Nephron progenitor cell (in vitro differentiated cells): ENCODE measurements around the gene PRDX1.
"Not testable (repeated sequence)": the region's sequence is repeated elsewhere in the genome, so short reads cannot be mapped to it uniquely, and the experiment has no call there.

ENCODE experiments used
- DNase-seq: peaks from one replicate; pipeline ENCODE4 v3.0.0; 2021
- H3K27ac Mint-ChIP-seq: 2 replicates; pipeline ENCODE4 v1.8.0; 2021; ENCODE audit warnings: mild to moderate bottlenecking, moderate library complexity, mixed read lengths
- H3K27me3 Mint-ChIP-seq: 2 replicates; pipeline ENCODE4 v1.8.0; 2021; ENCODE audit warnings: mild to moderate bottlenecking, low read depth, mixed read lengths; ENCODE audit not compliant: poor library complexity
- H3K36me3 Mint-ChIP-seq: 2 replicates; pipeline ENCODE4 v1.8.0; 2021; ENCODE audit warnings: low read depth, mixed read lengths
- H3K4me1 Mint-ChIP-seq: 2 replicates; pipeline ENCODE4 v1.8.0; 2021; ENCODE audit warnings: mixed read lengths
- H3K4me3 Mint-ChIP-seq: 2 replicates; pipeline ENCODE4 v1.8.0; 2021; ENCODE audit warnings: mild to moderate bottlenecking, moderate library complexity, mixed read lengths
- H3K9me3 Mint-ChIP-seq: 2 replicates; pipeline ENCODE4 v1.8.0; 2021; ENCODE audit warnings: mild to moderate bottlenecking, moderate library complexity, mixed read lengths
- CTCF ChIP-seq: fragments of 200-600 bp; sonication (generic); IDR thresholded peaks from 2 replicates; pipeline ENCODE4 v1.5.0; 2021; ENCODE audit warnings: antibody characterized with exemption

The PRDX1 gene

GRCh38 chr1:45478121-45478814 lies 43.4 kb downstream of the PRDX1 start:
- TF ChIP-seq CTCF, result no peak

GRCh38 chr1:45477646-45478045 lies 44.0 kb downstream of the PRDX1 start:
- no peaks in the 10 kb centered on the region for H3K9me3 Mint-ChIP-seq
- H3K27me3 Mint-ChIP-seq, result peaks cover 11% of the 10 kb centered on the region

More at GRCh38 chr1:45478121-45478814, 43.4 kb downstream of the PRDX1 start:
- Mint-ChIP-seq H3K9me3 (no peaks in the 10 kb centered on the region), H3K27me3 (peaks cover 11% of the 10 kb centered on the region), H3K4me3 (no peak overlapping the region), H3K36me3 (no peaks in the 10 kb centered on the region), H3K4me1 (no peaks in the 10 kb centered on the region), H3K27ac (no peak overlapping the region)
- DNase-seq, result no peak

DNA sequence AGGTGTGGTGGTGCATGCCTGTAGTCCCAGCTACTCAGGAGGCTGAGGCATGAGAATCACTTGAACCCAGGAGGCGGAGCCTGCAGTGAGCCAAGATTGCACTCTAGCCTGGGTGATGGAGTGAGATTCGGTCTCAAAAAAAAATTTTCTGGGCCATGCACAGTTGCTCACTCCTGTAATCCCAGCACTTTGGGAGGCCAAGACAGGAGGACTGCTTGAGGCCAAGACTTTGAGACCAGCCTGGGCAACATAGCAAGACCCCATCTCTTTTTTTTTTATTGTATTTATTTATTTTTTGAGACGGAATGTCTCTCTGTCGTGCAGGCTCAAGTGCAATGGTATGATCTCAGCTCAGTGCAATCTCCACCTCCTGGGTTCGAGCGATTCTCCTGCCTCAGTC lies 47.5 kb downstream of the PRDX1 start:
- not testable (repeated sequence) for H3K27me3 Mint-ChIP-seq, DNase-seq, H3K4me3 Mint-ChIP-seq, H3K27ac Mint-ChIP-seq, H3K36me3 Mint-ChIP-seq, H3K9me3 Mint-ChIP-seq, H3K4me1 Mint-ChIP-seq

More at GRCh38 chr1:45477646-45478045, 44.0 kb downstream of the PRDX1 start:
- no peaks in the 10 kb centered on the region for H3K36me3 Mint-ChIP-seq
- H3K4me3 Mint-ChIP-seq, result no peak overlapping the region
- no peak for TF ChIP-seq CTCF
- H3K4me1 Mint-ChIP-seq, result no peaks in the 10 kb centered on the region
- no peak overlapping the region for H3K27ac Mint-ChIP-seq
- no peak for DNase-seq

- no peaks in the 10 kb centered on the region for H3K9me3 Mint-ChIP-seq
- H3K27me3 Mint-ChIP-seq, result peaks cover 8% of the 10 kb centered on the region
- H3K4me3 Mint-ChIP-seq, result no peak overlapping the region
- no peak for TF ChIP-seq CTCF
- no peaks in the 10 kb centered on the region for H3K36me3 Mint-ChIP-seq
- H3K4me1 Mint-ChIP-seq, result no peaks in the 10 kb centered on the region
- no peak for DNase-seq
- no peak overlapping the region for H3K27ac Mint-ChIP-seq
Observed at GRCh38 chr1:45473302-45473701, 48.4 kb downstream of the PRDX1 start.

DNA sequence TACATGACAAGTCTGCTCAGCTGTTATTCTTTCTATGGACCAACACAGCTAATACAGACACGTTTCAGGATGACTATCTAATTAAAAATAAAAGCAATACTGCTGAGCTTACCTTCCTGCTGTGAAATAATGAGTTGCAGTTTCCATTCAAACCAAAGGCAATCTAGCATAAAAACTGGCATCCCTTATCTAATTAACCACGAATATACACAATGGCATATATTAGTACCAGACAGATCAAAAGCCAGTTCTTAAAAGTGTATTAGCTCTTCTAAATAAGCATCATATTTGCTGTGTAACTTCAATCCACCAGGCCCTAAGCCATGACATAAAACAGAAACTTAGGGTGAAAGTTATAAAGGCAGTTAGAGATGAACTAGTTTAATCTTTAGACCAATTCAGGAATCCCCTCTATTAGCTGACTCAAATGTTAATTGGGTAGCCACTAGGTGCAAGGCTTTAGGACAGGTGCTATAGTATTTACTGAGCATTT lies 51.3 kb downstream of the PRDX1 start:
- H3K9me3 Mint-ChIP-seq, result no peaks in the 10 kb centered on the region
- no peak overlapping the region for H3K27ac Mint-ChIP-seq
- no peak for DNase-seq
- peaks cover 4% of the 10 kb centered on the region for H3K27me3 Mint-ChIP-seq
- H3K36me3 Mint-ChIP-seq, result no peaks in the 10 kb centered on the region
- H3K4me1 Mint-ChIP-seq, result no peaks in the 10 kb centered on the region
- H3K4me3 Mint-ChIP-seq, result no peak overlapping the region
- TF ChIP-seq CTCF, result no peak

DNA sequence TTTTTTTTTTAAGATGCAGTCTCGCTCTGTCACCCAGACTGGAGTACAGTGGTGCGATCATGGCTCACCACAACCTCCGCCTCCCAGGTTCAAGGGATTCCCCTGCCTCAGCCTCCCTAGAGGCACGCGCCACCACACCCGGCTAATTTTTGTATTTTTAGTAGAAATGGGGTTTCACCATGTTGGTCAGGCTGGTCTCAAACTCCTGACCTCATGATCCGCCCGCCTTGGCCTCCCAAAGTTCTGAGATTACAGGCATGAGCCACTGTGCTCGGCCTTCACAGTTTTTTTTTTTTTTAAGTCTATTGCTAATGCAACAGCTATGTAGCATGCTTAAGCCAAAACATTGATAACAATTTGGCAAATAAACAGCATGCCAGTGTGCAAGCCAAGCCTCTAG lies 54.3 kb downstream of the PRDX1 start:
- not testable (repeated sequence) for H3K36me3 Mint-ChIP-seq, H3K4me1 Mint-ChIP-seq, H3K27ac Mint-ChIP-seq, DNase-seq, H3K4me3 Mint-ChIP-seq, H3K27me3 Mint-ChIP-seq, H3K9me3 Mint-ChIP-seq

DNA sequence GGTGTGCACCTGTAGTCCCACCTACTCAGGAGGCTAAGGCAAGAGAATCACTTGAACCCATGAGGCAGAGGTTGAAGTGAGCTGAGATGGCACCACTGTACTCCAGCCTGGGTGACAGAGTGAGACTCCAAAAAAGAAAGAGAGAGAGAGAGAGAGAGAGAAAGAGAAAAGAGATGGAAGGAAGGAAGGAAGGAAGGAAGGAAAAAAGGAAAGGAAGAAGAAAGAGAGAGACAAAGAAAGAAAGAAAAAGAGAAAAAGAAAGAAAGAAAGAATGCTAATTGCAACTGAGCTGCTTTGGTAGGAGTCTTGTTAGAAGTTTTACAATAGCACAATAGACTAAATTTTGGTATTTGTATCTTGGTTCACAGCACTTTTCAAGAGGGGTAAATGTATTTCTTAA lies 56.4 kb downstream of the PRDX1 start:
- no peak for DNase-seq
- no peak for TF ChIP-seq CTCF
- peaks cover 6% of the 10 kb centered on the region for H3K27me3 Mint-ChIP-seq
- H3K4me1 Mint-ChIP-seq, result no peaks in the 10 kb centered on the region
- H3K4me3 Mint-ChIP-seq, result no peak overlapping the region
- no peak overlapping the region for H3K27ac Mint-ChIP-seq
- no peaks in the 10 kb centered on the region for H3K36me3 Mint-ChIP-seq
- no peaks in the 10 kb centered on the region for H3K9me3 Mint-ChIP-seq
